SK-MEL-5 (cell line): Measurements from ENCODE around the gene TBC1D21. TPM values are rescaled to one million over a fixed set of nuclear protein-coding genes. Genes with fewer than 3 reads are reported as not detected.

Experiments used
- DNase-seq: peaks from one replicate; pipeline ENCODE4 v3.0.0-alpha.2; 2016; ENCODE audit warnings: low read depth, low spot score
- in situ Hi-C: cut with HindIII; loops from 2 replicates; pipeline ENCODE4 v1.10.0; 2016; ENCODE audit warnings: low sequenced_read_pairs, high pct_unique_total_duplicates, low pct_unique_long_range_greater_than_20kb
- total RNA-seq: library from RNA; depleted of rRNA; stranded (reverse); fragments of >200 nt; shearing (Covaris generic); gene quantifications from 2 replicates; pipeline ENCODE4 v1.2.3, GENCODE V29; 2014

TBC1D21 gene
- total RNA-seq, 1 experiment from 2014 or later: not detected

DNA sequence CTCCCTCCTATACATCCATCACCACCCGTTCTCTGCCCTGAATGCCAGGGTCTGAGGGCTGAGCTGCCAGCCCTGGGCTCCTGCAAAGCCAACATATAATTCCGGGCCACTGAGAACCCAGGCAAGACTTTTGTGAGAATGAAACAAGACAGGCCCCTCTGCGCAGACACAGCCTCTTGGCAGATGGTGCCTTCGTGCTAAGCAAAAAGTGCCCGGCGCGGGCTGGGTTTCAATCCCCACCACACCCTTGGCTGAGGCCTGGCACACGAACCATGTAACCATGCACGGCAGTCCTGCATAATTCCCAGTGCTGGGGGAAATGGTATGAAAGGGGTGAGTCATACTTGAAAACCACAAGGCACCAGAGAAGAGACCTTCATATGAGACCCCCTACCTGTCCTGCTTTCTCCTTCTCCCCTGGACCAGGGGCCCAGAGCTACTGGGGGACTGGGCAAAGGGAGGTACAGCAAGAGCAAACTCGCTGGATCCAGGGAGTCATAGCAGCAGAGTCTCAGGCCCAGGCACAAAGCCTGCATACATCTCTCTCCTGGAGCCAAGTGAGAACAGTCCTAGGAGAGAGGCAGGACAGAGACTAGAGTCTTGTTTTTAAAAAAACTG lies 26.8 kb downstream of the TBC1D21 start:
- DNase-seq: no peak
- in situ Hi-C loops: no loop called here

DNA sequence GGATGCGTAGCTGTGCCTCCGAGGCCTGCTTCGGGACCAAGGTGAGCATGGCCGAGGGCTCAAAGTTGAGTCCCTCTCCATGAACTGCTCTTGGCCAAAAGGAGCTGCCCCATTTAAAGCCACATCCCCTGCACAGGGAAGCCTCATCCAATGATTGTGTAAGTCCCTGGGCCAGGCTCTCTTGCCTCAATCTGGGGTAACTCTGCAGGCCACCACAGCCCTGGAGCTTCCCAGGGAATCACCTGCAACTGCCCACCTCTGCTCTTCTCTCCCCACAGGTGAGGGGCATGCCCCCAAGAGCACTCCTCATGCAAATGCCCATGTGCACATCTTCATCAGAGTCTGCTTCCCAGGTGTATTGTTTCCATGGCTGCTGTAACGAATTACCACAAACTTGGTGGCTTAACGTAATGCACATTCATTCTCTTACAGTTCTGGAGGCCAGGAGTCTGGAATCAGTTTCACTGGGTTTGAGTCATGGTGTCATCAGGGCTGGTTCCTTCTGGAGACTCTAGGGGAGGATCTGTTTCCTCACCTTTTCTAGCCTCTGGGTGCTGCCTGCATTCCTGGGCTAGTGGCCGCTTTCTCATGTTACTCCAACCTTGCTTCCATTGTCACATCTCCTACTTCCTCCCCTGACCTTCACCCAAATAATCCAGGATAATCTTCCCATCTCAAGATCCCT lies 27.9 kb downstream of the TBC1D21 start:
- in situ Hi-C loops: no loop called here
- DNase-seq: no peak

DNA sequence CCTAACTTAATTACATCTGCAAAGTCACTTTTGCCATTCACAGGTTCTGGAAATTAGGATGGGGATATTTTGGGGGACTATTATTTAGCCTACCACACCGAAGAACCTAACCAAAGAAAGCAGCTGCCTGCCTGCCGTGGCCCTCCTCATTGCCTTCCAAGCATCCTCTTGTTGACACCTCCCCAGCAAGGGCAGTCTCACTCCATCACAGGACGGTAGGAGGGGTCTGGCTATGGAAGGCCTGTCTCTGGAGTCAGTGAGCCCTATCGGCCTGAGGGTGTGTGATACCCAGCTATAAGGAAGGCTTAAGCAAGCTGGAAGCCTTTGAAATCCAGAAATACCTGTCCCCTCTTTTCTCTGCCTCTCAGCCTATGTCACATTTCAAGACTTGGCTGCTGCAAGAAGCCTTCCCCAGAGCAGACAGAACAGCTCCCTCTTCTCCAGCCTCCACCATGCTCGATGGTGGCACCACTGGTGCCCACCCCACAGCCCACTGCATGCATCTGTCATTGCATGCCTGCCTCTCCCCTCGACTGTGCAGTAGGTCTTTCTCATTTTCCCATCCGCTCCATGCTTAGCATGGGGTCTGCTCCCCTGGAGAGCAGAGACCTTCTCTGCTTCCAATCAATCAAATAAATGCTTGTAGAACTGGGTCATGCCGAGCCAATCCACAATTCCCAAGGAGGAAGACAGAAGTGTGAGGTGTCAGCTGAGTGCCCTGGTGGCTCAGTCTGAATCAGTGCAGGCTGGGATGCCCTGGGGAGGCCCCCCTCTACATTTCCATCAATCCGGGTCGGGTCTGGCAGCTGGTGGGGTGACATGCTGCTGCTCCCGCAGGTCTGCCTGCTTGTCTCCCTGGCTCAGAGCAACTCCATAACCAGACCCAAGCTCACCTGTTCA lies 29.0 kb downstream of the TBC1D21 start:
- DNase-seq: no peak
- in situ Hi-C loops: no loop called here

DNA sequence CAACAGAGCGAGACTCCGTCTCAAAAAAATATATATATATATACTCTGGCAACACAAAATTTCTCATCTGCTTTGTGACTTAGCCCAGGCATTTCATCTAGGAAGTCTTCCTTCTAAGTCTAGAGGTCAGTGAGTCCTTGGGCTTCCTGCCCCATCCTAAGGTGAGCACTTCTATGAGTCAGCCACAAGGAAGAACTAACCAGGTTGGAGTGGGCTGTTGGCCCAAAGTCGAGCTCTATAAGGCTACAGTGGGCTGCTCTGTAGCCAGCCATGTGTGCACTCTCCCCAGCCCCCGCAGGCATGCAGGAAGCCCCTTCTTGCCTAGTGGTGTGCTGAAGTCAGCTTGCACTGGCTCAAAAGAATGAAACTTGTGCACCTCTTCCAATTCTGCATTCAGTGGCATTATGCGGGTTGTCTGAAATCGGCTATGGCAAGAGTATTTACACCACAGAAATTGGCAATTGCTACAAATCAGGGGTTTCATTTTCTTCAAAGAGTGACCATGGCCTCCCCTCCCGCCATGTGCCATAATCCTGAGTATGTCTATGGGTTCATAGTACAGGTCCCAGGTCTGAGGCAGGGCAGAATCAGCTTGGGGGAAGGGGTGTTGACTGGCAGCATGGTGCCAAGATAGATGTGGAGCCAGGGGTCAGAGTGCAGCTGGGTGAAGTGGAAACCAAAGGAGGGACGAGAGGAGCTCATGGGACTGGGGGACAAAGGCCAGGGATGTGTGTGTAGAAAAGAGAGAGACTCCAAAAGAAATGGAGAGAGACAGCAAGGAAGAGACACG lies 30.9 kb downstream of the TBC1D21 start:
- no peak for DNase-seq
- in situ Hi-C loops: no loop called here

DNA sequence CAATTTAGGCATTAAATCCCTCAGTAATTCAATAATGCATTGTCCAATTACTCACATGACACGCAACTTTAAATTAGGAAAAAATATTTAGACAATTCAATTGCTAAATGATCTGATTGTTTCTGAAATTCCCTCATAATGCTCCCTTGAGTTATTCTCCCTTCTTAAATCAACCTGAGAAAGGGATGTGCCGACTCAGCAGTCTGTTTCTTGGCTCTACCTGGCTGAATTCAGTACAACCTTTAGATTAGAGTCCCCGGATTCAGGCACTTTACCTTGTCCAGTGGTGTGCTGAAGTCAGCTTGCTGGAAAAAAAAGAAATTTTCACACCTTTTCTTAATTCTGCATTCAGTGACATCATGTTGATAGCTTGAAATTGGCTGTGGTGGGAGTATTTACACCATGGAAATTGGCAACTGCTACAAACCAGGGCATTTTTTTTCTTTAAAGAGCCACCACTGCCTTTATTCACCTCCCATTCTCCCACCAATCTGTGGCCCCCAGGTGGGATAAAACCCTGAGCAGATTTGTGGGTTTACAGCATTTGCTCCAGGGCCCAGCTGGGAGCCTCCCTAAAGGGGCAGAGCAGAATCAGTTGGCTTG lies 32.0 kb downstream of the TBC1D21 start:
- no peak for DNase-seq
- in situ Hi-C loops: no loop called here

DNA sequence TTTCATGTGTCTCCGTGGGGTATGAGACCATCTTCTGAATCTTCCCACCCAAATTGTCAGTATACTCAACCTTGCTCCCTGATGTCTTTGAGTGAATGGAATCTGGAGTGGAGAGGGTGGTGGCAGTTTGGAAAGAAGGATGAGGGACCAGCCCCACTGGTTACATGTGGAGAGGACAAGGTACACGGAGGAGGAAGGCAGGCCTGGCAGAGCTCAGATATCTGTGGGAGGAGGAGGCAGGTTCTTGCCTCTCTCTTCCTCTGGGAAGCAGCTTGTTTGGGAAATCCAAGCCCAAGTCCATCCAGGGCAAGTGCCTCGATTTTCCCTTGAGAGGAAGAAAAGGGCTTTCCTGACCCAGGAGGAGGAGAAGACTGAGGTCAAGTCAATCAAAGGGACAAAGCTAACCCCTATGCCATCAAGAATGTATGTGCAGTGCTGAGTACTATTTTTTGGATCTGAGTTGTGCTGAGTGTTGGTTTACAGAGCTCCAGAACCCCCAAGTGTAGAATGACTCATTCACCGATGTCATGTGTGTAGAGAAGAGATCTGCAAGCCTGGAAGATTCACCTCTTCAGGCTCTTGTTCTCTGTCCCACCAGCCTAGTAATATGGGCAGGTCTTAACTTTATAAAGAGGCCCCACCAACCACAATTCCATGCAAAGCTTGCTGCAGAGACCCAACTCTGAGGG lies 33.1 kb downstream of the TBC1D21 start:
- in situ Hi-C loops: no loop called here
- no peak for DNase-seq

DNA sequence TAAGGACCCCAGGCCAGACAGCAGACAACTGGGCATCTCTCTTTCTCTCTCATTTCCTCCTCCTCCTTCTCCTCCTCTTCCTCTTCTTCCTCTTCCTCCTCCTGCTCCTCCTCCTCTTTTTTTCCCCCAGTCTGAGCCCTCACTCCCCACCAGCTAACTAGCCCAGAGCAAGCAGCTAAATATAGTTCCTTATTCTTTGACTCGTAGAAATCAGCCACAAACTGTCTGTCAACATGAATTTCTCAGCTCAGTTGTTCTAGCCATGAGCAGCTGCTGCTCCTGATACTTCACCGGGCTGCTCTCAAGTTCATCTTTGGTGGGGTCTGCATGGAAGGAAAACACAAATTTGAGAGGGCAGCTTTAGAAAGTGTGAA lies 33.7 kb downstream of the TBC1D21 start:
- no peak for DNase-seq
- in situ Hi-C loops: no loop called here

DNA sequence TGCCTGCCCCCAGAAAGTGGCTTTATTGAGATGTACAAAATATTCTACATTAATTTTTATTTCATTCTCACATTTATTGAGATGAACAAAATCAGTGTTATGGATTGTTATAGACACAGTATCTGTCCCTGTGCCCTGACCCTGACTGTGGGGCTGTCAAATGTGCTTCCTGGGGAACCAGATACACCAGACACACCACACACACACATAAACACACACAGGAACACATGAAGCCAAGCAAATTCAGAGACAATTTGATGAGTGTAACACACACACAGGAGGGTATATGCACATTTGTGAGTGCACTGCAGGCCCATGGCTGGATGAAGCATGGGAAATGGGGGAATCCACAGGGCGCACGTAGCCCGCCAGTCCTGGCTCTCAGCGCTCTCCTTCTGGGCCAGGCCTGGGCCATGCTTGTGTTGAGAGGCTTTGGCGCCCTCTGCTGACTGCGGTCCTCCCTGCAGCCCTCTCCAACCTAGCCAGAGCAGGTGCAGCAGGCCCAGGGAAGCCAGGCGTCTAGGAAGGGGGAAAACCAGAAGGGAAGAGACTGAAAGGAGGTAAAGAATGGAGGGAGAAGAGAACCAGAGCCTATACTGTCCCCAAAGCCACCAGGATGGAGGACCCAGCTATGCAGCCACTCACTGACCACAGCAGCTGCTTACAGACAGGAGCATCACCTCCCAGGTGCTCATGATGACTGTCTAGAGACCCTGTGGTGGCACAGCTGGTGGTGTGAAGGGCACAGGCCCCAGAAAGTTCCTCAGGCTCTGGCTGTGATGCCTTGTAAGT lies 34.9 kb downstream of the TBC1D21 start:
- in situ Hi-C loops: no loop called here
- peak; percentile 71 for DNase-seq

DNA sequence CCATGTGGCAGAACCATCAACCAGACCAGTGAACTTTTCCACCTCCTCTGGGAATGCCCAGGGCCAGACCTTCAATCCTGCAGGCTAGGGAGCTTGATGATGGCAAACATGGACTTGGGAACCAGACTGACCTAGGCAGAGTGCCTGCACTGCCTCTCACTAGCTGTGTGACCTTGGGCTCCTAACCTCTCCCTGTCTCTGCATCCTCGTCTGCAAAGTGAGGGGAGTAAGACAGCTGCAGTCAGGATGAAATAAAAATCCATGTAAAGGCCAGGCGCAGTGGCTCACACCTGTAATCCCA lies 35.4 kb downstream of the TBC1D21 start:
- in situ Hi-C loops: no loop called here

DNA sequence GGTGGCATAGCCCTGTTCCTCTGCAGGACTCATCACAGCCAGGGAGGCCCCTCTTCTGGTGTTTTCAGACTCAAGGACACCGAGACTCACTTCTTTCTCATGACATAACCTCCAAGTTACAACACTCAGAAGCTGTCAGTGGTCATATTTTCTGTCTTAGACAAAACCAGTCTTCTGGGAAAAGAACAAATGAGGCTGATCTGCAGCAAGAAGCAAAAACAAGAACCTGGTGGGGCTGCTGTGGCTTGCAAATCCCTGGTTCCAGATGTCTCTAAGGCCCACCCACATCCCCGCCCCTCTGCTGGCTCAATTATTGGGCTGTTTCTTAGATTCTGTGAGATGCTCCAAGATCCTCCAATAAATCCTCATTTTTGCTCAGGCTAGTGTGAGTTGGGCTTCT lies 36.3 kb downstream of the TBC1D21 start:
- in situ Hi-C loops: no loop called here
- no peak for DNase-seq

More for the DNA sequence above, 35.4 kb downstream of the TBC1D21 start:
- DNase-seq: no peak

DNA sequence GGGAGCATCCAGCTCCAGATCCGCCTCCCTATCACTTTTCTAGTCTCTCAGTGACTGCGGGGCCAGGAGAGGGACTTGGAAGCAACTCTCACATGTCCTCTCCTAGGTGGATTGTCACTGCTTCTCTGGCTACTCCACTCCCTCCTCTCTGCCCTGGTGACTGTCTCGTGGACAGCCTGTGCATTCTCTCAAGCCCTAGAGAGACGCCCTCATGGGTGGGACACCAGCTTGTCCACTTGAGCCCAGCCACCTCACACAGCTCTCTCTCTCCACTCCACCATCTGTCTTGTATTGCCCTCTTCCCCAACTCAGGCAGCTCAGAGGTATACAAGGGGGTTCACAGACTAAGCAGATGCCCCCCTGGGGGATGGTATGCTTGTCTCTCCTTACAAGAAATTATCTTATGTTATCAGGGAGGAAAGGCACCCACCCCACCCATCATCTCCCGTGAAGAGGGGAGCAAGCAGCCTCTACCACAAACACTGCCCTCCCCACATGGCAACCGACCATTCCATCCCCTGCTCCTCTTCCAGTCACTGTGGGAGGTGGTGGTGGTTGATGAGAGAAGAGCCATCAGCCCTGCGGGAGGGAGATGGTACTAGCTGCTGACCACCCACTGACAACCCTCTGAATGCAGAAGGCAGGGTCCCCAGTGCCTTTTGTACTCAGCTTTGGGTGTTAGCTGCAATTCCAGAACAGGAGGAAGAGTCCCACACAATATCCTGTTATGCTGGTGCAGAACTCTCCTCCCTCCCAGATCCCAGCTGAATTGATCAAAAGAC lies 37.3 kb downstream of the TBC1D21 start:
- no peak for DNase-seq
- in situ Hi-C loops: no loop called here

DNA sequence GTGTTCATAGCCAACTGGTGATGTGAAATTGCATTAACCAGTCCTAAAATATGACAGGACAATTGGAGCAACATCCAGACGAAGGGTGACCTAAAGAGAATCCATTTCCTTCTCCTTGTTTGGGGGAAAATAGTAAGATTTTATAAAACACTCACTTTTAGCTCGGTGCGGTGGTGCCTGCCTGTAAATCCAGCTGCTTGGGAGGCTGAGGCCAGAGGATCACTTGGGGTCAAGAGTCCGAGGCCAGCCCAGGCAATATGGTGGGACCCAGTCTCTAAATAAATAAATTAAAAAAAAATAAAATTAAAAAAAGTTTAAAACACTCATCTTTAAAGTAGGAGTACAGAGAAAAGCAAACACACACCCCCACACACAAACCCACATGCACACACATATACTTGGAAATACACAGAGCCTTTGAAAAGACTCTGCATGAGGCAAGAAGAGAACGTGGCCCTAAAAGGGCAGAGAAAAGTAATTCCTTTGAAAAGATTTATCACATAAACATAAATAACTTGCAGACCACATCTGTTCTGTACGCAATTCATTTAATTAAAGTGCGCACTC lies 38.7 kb downstream of the TBC1D21 start:
- in situ Hi-C loops: no loop called here
- no peak for DNase-seq

DNA sequence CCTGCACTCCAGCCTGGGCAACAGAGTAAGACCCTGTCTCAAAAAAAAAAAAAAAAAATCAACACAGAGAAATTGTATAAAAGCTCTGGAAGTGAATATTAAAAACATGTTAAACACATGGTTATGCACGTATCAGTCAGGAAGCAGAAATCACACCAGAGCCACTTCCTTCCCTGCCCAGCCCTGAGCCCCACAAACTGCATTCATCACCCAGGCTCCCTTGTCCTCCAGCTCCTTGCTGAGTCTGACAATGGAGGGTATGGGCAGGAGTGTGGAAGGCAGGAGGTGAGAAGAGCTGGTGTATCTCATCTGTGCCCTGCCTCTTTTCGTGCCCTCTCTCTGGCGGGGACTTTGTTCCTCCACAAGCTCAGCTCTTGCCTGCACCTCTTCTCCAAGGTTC lies 40.8 kb downstream of the TBC1D21 start:
- in situ Hi-C loops: no loop called here
- DNase-seq: no peak

DNA sequence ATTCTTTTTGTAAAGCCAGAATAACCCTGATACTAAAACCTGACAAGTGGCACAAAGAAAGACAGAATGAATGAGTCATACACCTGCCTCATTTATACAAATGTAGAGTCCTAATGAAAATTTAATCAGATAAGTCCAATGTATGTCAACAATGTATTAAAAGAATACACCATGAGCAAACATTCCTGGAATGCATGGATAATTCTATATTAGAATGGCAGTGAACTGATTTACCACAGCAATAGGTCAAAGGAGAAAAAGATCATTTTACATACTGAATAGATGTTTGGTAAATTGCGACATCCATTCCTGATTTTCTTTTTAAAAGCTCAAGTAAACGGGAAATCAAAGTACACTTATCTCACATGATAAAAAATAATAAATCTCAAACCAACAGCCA lies 41.7 kb downstream of the TBC1D21 start:
- in situ Hi-C loops: no loop called here
- no peak for DNase-seq

DNA sequence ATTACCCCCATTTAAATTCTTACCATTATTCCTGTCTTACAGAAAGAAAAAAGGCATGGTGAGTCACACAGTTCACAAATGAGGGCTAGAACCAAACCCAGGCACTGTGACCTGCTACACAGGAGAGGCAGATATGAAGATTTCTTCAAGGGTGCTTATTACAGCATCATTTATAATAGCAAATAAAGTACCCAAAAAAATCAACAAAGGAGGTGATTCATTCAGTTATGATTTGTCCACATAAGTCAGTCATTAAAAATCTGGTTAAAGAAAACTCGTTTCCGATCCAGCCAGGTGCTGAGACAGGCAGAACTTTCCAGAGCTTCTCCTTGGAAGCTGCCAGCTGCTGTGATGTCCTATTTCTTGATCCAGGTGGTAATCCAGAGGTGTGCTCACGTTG lies 45.4 kb downstream of the TBC1D21 start:
- in situ Hi-C loops: no loop called here
- DNase-seq: no peak

DNA sequence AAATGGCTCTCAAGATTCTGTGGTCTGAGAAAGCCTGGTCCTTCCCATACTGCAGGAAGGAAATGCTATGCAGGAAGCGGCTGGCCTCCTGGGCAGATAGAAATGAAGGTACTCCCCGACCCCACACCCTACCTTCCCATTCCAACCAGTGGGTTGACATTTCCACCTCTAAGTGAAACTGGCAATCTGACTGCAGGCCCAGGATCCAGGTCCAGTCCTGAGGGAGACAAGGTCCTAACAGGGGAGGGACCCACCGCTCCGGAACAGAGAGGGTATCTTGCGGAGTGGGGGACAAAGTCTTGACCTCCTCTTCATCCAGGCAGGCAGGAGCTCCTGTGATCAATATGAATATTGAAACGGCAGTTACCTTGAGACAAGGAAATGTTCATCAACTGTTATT lies 46.3 kb downstream of the TBC1D21 start:
- no peak for DNase-seq
- in situ Hi-C loops: no loop called here
